ENCODE measurements around the gene LYST.
"Not testable (repeated sequence)": the region's sequence is repeated elsewhere in the genome, so short reads cannot be mapped to it uniquely, and the experiment has no call there.

Gene LYST

DNA sequence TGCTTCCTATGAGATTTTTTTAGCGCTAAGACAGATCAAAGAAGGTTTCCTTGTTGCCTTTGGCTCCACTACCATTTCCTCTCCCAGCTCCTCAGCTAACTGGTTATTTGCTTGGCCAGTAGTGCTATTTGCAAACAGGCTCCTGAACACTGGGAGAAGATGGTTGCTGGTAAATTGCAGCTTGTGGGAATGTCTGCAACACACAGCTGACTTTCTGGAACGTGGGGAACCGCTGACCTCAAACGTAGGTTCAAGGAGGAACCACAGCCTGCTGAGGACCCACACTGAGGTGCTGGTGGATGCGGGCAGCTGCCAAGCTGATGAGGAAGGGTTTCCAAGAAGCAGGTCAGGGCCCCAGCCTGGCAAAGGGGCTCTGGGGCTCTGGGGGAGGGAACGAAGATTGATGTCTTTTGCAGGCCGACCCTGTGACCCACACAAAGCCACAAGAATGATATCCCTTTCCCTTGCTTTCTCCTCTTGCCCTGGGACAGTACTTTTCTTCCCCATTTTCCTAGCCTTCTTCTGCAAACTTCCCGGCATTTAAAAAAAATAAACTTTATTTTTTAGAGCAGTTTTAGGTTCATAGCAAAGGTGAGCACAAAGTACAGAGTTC lies 241.9 kb downstream of the LYST start:
- peaks cover 4% of the 10 kb centered on the region for H3K4me1 ChIP-seq (ENCODE audit: control insufficient read depth, insufficient read depth, low read length)
- WGBS (ENCODE audit: insufficient coverage, insufficient read length), result no CpG with 5 or more reads among the region's 8 CpGs
- H3K9me3 ChIP-seq (ENCODE audit: control insufficient read depth, insufficient read depth, low read length), result no peaks in the 10 kb centered on the region
- no peaks in the 10 kb centered on the region for H3K27me3 ChIP-seq (ENCODE audit: control insufficient read depth, insufficient read depth, low read length)
- H3K36me3 ChIP-seq (ENCODE audit: control insufficient read depth, insufficient read depth, low read length), result no peaks in the 10 kb centered on the region
- H3K27ac ChIP-seq (ENCODE audit: low read length), result no peak overlapping the region
- H3K4me3 ChIP-seq (ENCODE audit: low read length), result no peak overlapping the region
- DNase-seq (ENCODE audit: low read depth, low spot score), result no peak

DNA sequence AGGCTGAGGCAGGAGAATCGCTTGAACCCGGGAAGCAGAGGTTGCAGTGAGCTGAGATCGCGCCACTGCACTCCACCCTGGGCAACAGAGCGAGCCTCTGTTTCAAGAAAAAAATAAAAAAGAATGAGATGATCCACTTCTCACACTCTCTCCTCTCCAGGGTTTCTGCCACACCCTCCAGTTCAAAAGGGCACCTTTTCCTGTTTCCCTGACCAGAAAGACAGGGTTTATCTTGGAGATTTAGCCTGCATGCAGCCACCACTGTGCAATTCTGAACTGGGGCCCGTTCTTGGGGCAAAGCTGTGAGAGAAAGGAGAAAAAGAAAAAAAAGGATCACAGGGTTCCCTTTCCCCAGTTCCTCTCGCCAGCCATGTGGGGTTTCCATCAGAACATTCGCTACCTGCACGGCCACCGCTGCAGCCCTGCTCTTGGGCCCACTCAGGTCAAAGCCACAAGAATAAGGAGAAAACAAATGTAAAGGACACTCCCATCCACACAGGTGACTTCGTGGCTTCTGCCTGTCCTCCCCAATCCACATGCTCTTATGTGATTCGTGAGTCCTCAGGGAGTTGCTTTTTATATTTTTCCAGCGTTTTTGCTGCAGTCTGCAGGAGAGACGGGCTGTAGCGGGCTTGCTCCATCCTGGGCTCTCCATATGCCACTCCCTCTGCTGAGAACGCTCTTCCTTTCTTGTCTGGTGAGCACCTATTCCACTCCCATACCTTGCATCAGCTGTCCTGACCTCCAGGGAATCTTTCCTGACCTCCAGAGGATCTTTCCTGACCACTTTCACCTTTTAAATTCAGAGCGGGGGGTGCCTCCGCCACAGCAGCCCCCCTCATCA lies 243.5 kb downstream of the LYST start:
- Histone ChIP-seq H3K27me3 (ENCODE audit: control insufficient read depth, insufficient read depth, low read length) (no peaks in the 10 kb centered on the region), H3K36me3 (ENCODE audit: control insufficient read depth, insufficient read depth, low read length) (no peaks in the 10 kb centered on the region), H3K4me1 (ENCODE audit: control insufficient read depth, insufficient read depth, low read length) (peaks cover under 1% of the 10 kb centered on the region), H3K9me3 (ENCODE audit: control insufficient read depth, insufficient read depth, low read length) (no peaks in the 10 kb centered on the region), H3K27ac (ENCODE audit: low read length) (no peak overlapping the region), H3K4me3 (ENCODE audit: low read length) (no peak overlapping the region)
- WGBS (ENCODE audit: insufficient coverage, insufficient read length), result no CpG with 5 or more reads among the region's 18 CpGs
- no peak for DNase-seq (ENCODE audit: low read depth, low spot score)

DNA sequence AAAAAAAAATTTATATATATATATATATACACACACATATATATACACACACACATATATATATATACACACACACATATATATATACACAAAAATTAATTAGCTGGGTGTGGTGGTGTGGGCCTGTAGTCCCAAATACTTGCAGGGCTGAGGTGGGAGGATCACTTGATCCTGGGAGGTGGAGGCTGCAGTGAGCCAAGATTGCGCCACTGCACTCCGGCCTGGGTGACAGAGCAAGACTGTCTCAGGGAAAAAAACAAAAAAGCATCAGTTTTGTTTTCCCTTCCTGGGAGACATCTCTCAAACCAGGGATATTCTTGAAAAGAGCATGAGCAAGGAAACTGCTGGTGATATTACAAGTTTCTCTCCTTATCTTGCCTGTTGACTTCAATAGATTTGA lies 247.6 kb downstream of the LYST start:
- H3K27me3 ChIP-seq (ENCODE audit: control insufficient read depth, insufficient read depth, low read length); H3K4me3 ChIP-seq (ENCODE audit: low read length); H3K27ac ChIP-seq (ENCODE audit: low read length); DNase-seq (ENCODE audit: low read depth, low spot score); H3K9me3 ChIP-seq (ENCODE audit: control insufficient read depth, insufficient read depth, low read length); H3K4me1 ChIP-seq (ENCODE audit: control insufficient read depth, insufficient read depth, low read length); H3K36me3 ChIP-seq (ENCODE audit: control insufficient read depth, insufficient read depth, low read length): not testable (repeated sequence)
- WGBS (ENCODE audit: insufficient coverage, insufficient read length), result no CpG with 5 or more reads among the region's 2 CpGs

GRCh38 chr1:235617808-235618207 lies 248.9 kb downstream of the LYST start:
- Histone ChIP-seq H3K9me3 (ENCODE audit: control insufficient read depth, insufficient read depth, low read length) (no peaks in the 10 kb centered on the region), H3K4me1 (ENCODE audit: control insufficient read depth, insufficient read depth, low read length) (no peaks in the 10 kb centered on the region), H3K4me3 (ENCODE audit: low read length) (no peak overlapping the region), H3K27me3 (ENCODE audit: control insufficient read depth, insufficient read depth, low read length) (no peaks in the 10 kb centered on the region), H3K27ac (ENCODE audit: low read length) (no peak overlapping the region), H3K36me3 (ENCODE audit: control insufficient read depth, insufficient read depth, low read length) (no peaks in the 10 kb centered on the region)
- no peak for DNase-seq (ENCODE audit: low read depth, low spot score)
- no CpG with 5 or more reads among the region's 3 CpGs for WGBS (ENCODE audit: insufficient coverage, insufficient read length)

DNA sequence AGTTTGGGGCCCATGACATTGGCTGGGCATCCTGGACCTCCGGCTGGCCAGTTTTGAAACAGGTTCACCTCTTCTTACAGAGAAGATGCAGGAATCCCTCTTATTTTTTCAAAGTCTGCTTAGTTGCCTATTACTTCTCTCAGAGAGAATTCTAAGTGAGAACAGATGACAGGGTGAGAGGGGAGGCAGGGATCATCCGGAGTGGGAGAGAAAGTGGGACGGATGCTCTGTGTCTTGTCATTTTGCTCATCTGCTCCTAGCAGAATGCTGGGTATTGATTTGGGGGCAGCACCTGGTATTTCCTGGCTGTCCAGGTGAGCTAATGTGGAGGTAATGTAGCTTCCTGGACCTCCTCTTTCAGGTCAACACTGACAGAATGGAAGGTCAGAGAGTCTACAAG lies 249.6 kb downstream of the LYST start:
- Histone ChIP-seq H3K4me3 (ENCODE audit: low read length) (no peak overlapping the region), H3K36me3 (ENCODE audit: control insufficient read depth, insufficient read depth, low read length) (no peaks in the 10 kb centered on the region), H3K4me1 (ENCODE audit: control insufficient read depth, insufficient read depth, low read length) (no peaks in the 10 kb centered on the region), H3K27me3 (ENCODE audit: control insufficient read depth, insufficient read depth, low read length) (no peaks in the 10 kb centered on the region), H3K9me3 (ENCODE audit: control insufficient read depth, insufficient read depth, low read length) (no peaks in the 10 kb centered on the region), H3K27ac (ENCODE audit: low read length) (no peak overlapping the region)
- DNase-seq (ENCODE audit: low read depth, low spot score), result no peak
- WGBS (ENCODE audit: insufficient coverage, insufficient read length), result no CpG with 5 or more reads among the region's 3 CpGs

DNA sequence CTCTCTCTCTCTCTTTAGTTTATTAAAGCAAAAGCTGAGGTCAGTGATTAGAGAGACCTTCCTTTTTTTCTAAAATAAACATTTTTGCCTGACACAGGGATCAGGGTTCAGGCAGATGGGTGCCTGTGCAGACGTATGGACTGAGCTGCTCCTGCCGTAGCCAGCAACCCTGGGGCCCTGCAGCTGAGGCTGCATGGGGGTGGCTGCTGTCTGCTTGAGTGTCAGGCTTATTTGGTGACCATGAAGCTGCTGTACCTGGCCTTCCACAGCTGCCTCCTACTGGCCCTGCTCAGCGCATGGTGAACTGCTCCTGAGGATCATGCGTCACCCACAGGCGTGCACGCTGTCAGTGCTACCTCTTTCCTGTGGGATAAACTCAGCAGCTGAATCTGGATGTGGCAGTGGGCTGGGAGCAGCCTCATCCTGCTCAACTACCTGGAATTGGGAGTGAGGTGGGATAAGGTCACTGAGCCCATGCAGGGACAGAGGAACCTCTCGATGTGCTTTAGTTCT lies 252.2 kb downstream of the LYST start:
- H3K36me3 ChIP-seq (ENCODE audit: control insufficient read depth, insufficient read depth, low read length), result no peaks in the 10 kb centered on the region
- DNase-seq (ENCODE audit: low read depth, low spot score), result no peak
- H3K4me3 ChIP-seq (ENCODE audit: low read length), result no peak overlapping the region
- WGBS (ENCODE audit: insufficient coverage, insufficient read length), result no CpG with 5 or more reads among the region's 7 CpGs
- no peaks in the 10 kb centered on the region for H3K27me3 ChIP-seq (ENCODE audit: control insufficient read depth, insufficient read depth, low read length)
- no peaks in the 10 kb centered on the region for H3K4me1 ChIP-seq (ENCODE audit: control insufficient read depth, insufficient read depth, low read length)
- H3K9me3 ChIP-seq (ENCODE audit: control insufficient read depth, insufficient read depth, low read length), result no peaks in the 10 kb centered on the region
- no peak overlapping the region for H3K27ac ChIP-seq (ENCODE audit: low read length)

GRCh38 chr1:235613602-235614001 lies 253.1 kb downstream of the LYST start:
- Histone ChIP-seq H3K4me3 (ENCODE audit: low read length) (no peak overlapping the region), H3K4me1 (ENCODE audit: control insufficient read depth, insufficient read depth, low read length) (no peaks in the 10 kb centered on the region), H3K36me3 (ENCODE audit: control insufficient read depth, insufficient read depth, low read length) (no peaks in the 10 kb centered on the region), H3K27me3 (ENCODE audit: control insufficient read depth, insufficient read depth, low read length) (no peaks in the 10 kb centered on the region), H3K9me3 (ENCODE audit: control insufficient read depth, insufficient read depth, low read length) (no peaks in the 10 kb centered on the region), H3K27ac (ENCODE audit: low read length) (no peak overlapping the region)
- no peak for DNase-seq (ENCODE audit: low read depth, low spot score)
- no CpG with 5 or more reads among the region's 2 CpGs for WGBS (ENCODE audit: insufficient coverage, insufficient read length)

GRCh38 chr1:235612761-235613160 lies 253.9 kb downstream of the LYST start:
- H3K9me3 ChIP-seq (ENCODE audit: control insufficient read depth, insufficient read depth, low read length), result no peaks in the 10 kb centered on the region
- H3K27ac ChIP-seq (ENCODE audit: low read length), result no peak overlapping the region
- no peaks in the 10 kb centered on the region for H3K27me3 ChIP-seq (ENCODE audit: control insufficient read depth, insufficient read depth, low read length)
- no peaks in the 10 kb centered on the region for H3K4me1 ChIP-seq (ENCODE audit: control insufficient read depth, insufficient read depth, low read length)
- no peak for DNase-seq (ENCODE audit: low read depth, low spot score)
- no peak overlapping the region for H3K4me3 ChIP-seq (ENCODE audit: low read length)
- no CpG with 5 or more reads among the region's 3 CpGs for WGBS (ENCODE audit: insufficient coverage, insufficient read length)
- H3K36me3 ChIP-seq (ENCODE audit: control insufficient read depth, insufficient read depth, low read length), result no peaks in the 10 kb centered on the region

Measured in iPS DF 6.9 (cell line).